ENCODE results near the gene ACVR1.

ACVR1 gene

GRCh38 chr2:157840568-157841156, 35.5 kb downstream of the ACVR1 start:
- H3K4me3 ChIP-seq (ENCODE audit: low read depth, low read length), result no peak overlapping the region
- no peak for DNase-seq (ENCODE audit: low read depth)
- no peak for TF ChIP-seq CTCF (IDR thresholded peaks at IDR 0.05; ENCODE audit: low read depth, low read length, missing control alignments)

- no peak for TF ChIP-seq CTCF (IDR thresholded peaks at IDR 0.05; ENCODE audit: low read depth, low read length, missing control alignments)
- no peak overlapping the region for H3K4me3 ChIP-seq (ENCODE audit: low read depth, low read length)
- no peak for DNase-seq (ENCODE audit: low read depth)
Observed at GRCh38 chr2:157839822-157840221, 36.3 kb downstream of the ACVR1 start.

- no peak for DNase-seq (ENCODE audit: low read depth)
- no peak overlapping the region for H3K4me3 ChIP-seq (ENCODE audit: low read depth, low read length)
- TF ChIP-seq CTCF (IDR thresholded peaks at IDR 0.05; ENCODE audit: low read depth, low read length, missing control alignments), result no peak
Observed at GRCh38 chr2:157839162-157839801, 36.8 kb downstream of the ACVR1 start.

- TF ChIP-seq CTCF (IDR thresholded peaks at IDR 0.05; ENCODE audit: low read depth, low read length, missing control alignments), result no peak
- no peak overlapping the region for H3K4me3 ChIP-seq (ENCODE audit: low read depth, low read length)
- DNase-seq (ENCODE audit: low read depth), result no peak
Observed at GRCh38 chr2:157838442-157839161, 37.5 kb downstream of the ACVR1 start.

GRCh38 chr2:157837851-157838441, 38.2 kb downstream of the ACVR1 start:
- no peak for DNase-seq (ENCODE audit: low read depth)

GRCh38 chr2:157836531-157836930, 39.6 kb downstream of the ACVR1 start:
- no peak for TF ChIP-seq CTCF (IDR thresholded peaks at IDR 0.05; ENCODE audit: low read depth, low read length, missing control alignments)
- no peak overlapping the region for H3K4me3 ChIP-seq (ENCODE audit: low read depth, low read length)
- DNase-seq (ENCODE audit: low read depth), result no peak

More at GRCh38 chr2:157837851-157838441, 38.2 kb downstream of the ACVR1 start:
- no peak overlapping the region for H3K4me3 ChIP-seq (ENCODE audit: low read depth, low read length)
- no peak for TF ChIP-seq CTCF (IDR thresholded peaks at IDR 0.05; ENCODE audit: low read depth, low read length, missing control alignments)
